ENCODE results near the gene PORCN. TPM values are rescaled to one million over a fixed set of nuclear protein-coding genes. Genes with fewer than 3 reads are reported as not detected.
"Not testable (repeated sequence)": the region's sequence is repeated elsewhere in the genome, so short reads cannot be mapped to it uniquely, and the experiment has no call there.

The PORCN gene
- total and polyA plus RNA-seq, 9 donors: 7.6 to 13.9 (median 9.9) TPM

DNA sequence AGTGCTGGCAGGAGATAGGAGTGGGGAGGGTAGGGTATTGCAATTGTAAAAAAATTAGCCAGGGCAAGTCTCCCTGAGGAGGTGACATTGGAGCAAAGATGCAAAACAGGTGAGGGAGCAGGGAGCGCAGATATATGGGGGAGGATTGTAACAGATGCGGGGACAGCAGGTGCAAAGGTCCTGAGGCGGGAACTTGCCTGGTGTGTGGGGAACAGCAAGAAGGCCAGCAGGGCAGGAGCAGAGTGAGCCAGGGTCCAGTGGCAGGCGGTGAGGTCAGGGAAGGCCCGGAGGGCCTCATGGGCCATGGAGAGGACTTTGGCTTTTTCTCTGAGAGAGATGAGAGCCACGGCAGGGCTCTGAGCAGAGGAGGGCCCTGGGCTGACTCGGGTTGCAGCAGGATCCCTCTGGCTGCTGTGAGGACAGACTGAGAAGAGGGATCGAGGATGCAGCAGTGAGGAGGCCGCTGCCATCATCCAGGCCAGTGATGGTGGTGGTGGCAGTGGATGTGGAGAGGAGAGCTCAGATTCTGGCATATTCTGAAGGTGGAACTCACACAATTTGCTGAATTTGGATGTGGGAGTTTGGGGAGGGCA lies 6.2 kb downstream of the PORCN start:
- no peaks in the 10 kb centered on the region for H3K9me3 ChIP-seq
- no peaks in the 10 kb centered on the region for H3K36me3 ChIP-seq
- no peaks in the 10 kb centered on the region for H3K4me1 ChIP-seq (ENCODE audit: insufficient read depth)
- DNase-seq: no peak
- H3K27me3 ChIP-seq: no peaks in the 10 kb centered on the region
- WGBS, 3 donors: 84 to 87% (median 84%) methylated on average over 9 of the region's 9 CpGs
- no peak for TF ChIP-seq EP300 (IDR thresholded peaks at IDR 0.05)
- TF ChIP-seq POLR2A (IDR thresholded peaks at IDR 0.05): no peak
- TF ChIP-seq, protein P1, sequence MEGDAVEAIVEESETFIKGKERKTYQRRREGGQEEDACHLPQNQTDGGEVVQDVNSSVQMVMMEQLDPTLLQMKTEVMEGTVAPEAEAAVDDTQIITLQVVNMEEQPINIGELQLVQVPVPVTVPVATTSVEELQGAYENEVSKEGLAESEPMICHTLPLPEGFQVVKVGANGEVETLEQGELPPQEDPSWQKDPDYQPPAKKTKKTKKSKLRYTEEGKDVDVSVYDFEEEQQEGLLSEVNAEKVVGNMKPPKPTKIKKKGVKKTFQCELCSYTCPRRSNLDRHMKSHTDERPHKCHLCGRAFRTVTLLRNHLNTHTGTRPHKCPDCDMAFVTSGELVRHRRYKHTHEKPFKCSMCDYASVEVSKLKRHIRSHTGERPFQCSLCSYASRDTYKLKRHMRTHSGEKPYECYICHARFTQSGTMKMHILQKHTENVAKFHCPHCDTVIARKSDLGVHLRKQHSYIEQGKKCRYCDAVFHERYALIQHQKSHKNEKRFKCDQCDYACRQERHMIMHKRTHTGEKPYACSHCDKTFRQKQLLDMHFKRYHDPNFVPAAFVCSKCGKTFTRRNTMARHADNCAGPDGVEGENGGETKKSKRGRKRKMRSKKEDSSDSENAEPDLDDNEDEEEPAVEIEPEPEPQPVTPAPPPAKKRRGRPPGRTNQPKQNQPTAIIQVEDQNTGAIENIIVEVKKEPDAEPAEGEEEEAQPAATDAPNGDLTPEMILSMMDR (IDR thresholded peaks at IDR 0.05): no peak
- H3K4me3 ChIP-seq: no peak overlapping the region
- H3K27ac ChIP-seq: no peak overlapping the region
- intact Hi-C loops (cut with DNase I): no loop called here

GRCh38 chrX:48515842-48516241 lies 7.0 kb downstream of the PORCN start:
- H3K9me3 ChIP-seq: no peaks in the 10 kb centered on the region
- no peaks in the 10 kb centered on the region for H3K4me1 ChIP-seq (ENCODE audit: insufficient read depth)
- no peak overlapping the region for H3K4me3 ChIP-seq
- no peak for DNase-seq
- H3K36me3 ChIP-seq: no peaks in the 10 kb centered on the region
- TF ChIP-seq, protein P1 (IDR thresholded peaks at IDR 0.05): no peak
- no peak for TF ChIP-seq EP300 (IDR thresholded peaks at IDR 0.05)
- TF ChIP-seq POLR2A (IDR thresholded peaks at IDR 0.05): no peak
- 84 to 92% (median 91%) methylated on average over 10 of the region's 10 CpGs for WGBS, 3 donors
- no peaks in the 10 kb centered on the region for H3K27me3 ChIP-seq
- no peak overlapping the region for H3K27ac ChIP-seq
- intact Hi-C loops (cut with DNase I): no loop called here

DNA sequence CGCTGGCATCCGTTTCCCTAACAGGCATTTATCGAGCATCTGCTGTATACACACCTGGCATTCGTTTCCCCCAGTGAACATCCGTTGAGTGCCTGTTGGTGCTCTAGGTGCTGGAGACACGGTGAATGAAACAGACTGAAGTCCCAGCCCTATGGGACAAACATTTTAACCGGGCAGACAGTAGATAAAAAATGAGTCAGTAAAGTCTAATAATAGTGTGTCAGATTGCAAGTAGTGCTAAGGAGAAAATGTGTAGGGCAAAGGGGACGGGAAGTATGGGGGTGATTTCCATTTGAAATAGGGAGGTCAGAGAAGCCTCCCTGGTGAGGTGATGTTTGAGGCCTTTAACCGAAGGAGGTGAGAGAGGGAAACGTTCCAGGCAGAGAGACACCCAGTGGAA lies 7.5 kb downstream of the PORCN start:
- no peak overlapping the region for H3K4me3 ChIP-seq
- no peaks in the 10 kb centered on the region for H3K36me3 ChIP-seq
- no peak for TF ChIP-seq POLR2A (IDR thresholded peaks at IDR 0.05)
- TF ChIP-seq EP300 (IDR thresholded peaks at IDR 0.05): no peak
- TF ChIP-seq, protein P1 (IDR thresholded peaks at IDR 0.05): no peak
- H3K27ac ChIP-seq: no peak overlapping the region
- WGBS, 3 donors: 76 to 82% (median 76%) methylated on average over 10 of the region's 10 CpGs
- H3K27me3 ChIP-seq: no peaks in the 10 kb centered on the region
- no peaks in the 10 kb centered on the region for H3K9me3 ChIP-seq
- intact Hi-C loops (cut with DNase I): no loop called here
- DNase-seq: no peak
- H3K4me1 ChIP-seq (ENCODE audit: insufficient read depth): no peaks in the 10 kb centered on the region

DNA sequence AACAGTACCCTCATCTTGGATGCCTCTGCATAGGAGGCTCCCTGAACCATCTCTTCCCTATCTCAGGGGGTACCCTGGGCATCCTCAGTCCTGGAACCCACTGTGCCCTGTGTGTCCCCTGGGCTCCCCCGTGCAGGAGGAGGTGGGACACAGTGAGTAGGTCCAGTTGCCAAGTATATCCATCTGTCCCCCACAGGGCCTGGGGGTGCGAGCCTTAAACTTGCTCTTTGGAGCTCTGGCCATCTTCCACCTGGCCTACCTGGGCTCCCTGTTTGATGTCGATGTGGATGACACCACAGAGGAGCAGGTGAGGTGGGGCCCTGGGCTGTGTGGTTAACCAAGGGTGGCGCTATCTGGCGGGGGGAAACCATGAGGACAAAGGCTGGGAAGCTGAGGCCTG lies 8.2 kb downstream of the PORCN start:
- intact Hi-C loops (cut with DNase I): no loop called here
- H3K36me3 ChIP-seq: no peaks in the 10 kb centered on the region
- no peak overlapping the region for H3K4me3 ChIP-seq
- no peak for DNase-seq
- WGBS, 3 donors: 72 to 78% (median 73%) methylated on average over 5 of the region's 5 CpGs
- H3K9me3 ChIP-seq: no peaks in the 10 kb centered on the region
- H3K27ac ChIP-seq: no peak overlapping the region
- H3K27me3 ChIP-seq: no peaks in the 10 kb centered on the region
- TF ChIP-seq EP300 (IDR thresholded peaks at IDR 0.05): no peak
- TF ChIP-seq, protein P1 (IDR thresholded peaks at IDR 0.05): no peak
- no peak for TF ChIP-seq POLR2A (IDR thresholded peaks at IDR 0.05)
- H3K4me1 ChIP-seq (ENCODE audit: insufficient read depth): no peaks in the 10 kb centered on the region

DNA sequence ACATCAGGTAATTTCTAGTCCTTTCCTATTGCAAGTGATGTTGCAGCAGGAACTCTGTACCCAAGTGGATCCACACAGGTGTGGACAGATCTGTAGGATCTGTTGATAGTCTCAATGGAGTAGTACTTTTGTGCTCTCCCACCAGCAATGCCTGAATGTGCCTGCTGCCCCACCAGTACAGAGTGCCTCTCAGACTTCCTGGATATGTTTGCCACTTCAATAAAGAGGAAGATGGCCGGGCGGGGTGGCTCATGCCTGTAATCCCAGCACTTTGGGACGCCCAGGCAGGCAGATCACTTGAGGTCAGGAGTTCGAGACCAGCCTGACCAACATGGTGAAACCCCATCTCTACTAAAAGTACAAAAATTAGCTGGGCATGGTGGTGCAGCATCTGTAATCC lies 10.7 kb downstream of the PORCN start:
- H3K27me3 ChIP-seq; H3K27ac ChIP-seq; H3K4me3 ChIP-seq; H3K36me3 ChIP-seq; intact Hi-C loops (cut with DNase I); H3K4me1 ChIP-seq (ENCODE audit: insufficient read depth); DNase-seq; H3K9me3 ChIP-seq: not testable (repeated sequence)
- 61 to 82% (median 82%) methylated on average over 4 of the region's 4 CpGs for WGBS, 3 donors

Data from ovary (tissue), 9 donors.